Left lung (tissue), 10 donors: Measurements from ENCODE around the gene DISC1. TPM values are rescaled to one million over a fixed set of nuclear protein-coding genes. Genes with fewer than 3 reads are reported as not detected.
A peak's percentile ranks its signal among the peaks of the same experiment; 100 is the strongest.

Experiments used
- ATAC-seq: fragments of 200-7000 bp; cut with Tn5 transposase; one replicate; pipeline ENCODE4 v1.9.1; 2020; ENCODE audit warnings: moderate library complexity
- DNase-seq, 4 donors: peaks; one replicate each; pipeline ENCODE4 v3.0.0-alpha.2; 2013 to 2020
- H3K27ac ChIP-seq, 2 donors: fragments of 200-600 bp; sonication (generic) in 1 of 2; one replicate each; pipeline versions ENCODE4 v1.5.0 to v1.8.0; 2020 to 2021
- H3K27me3 ChIP-seq, 2 donors: fragments of 200-600 bp; sonication (generic) in 1 of 2; one replicate each; pipeline versions ENCODE4 v1.5.0 to v1.8.0; 2020 to 2021
- H3K36me3 ChIP-seq, 2 donors: fragments of 200-600 bp; sonication (generic) in 1 of 2; one replicate each; pipeline versions ENCODE4 v1.5.0 to v1.8.0; 2020 to 2021
- H3K4me1 ChIP-seq, 2 donors: fragments of 200-600 bp; one replicate each; pipeline ENCODE4 v1.8.0; 2021
- H3K4me3 ChIP-seq, 2 donors: fragments of 200-600 bp; sonication (generic) in 1 of 2; one replicate each; pipeline versions ENCODE4 v1.5.0 to v1.8.0; 2020 to 2021; ENCODE audit warnings: mild to moderate bottlenecking in 1 of 2
- H3K9me3 ChIP-seq, 2 donors: fragments of 200-600 bp; sonication (generic) in 1 of 2; one replicate each; pipeline versions ENCODE4 v1.5.0 to v1.8.0; 2020 to 2021
- intact Hi-C, 2 donors: fragments of 100-400 bp; cut with DNase I; formaldehyde crosslinking; loops; one replicate each; pipeline versions ENCODE4 v1.11.2 to v1.14.2; 2022
- polyA plus RNA-seq, 6 donors: library from polyadenylated mRNA; unstranded; fragments of 120-200 nt; gene quantifications; one replicate each; pipeline ENCODE4 v1.2.1, GENCODE V29; 2013; ENCODE audit not compliant: insufficient read length in 6 of 6
- total RNA-seq, 2 donors: library from RNA; stranded (reverse); fragmentation: NEBNext Ultra II Directional; extraction: Animal tissue kit (Norgen Biotek cat#: 25700); gene quantifications; one replicate each; pipeline ENCODE4 v1.2.1, GENCODE V29; 2021
- TF ChIP-seq, protein P1 (sequence below), 2 donors: fragments of 200-600 bp; sonication (generic) in 1 of 2; IDR thresholded peaks; one replicate each; pipeline versions ENCODE4 v1.5.0 to v1.8.0; 2021; ENCODE audit warnings: antibody characterized with exemption in 2 of 2
- donor health status: DM: no; HTN: yes; CAD: no.
- donor health status: DM: no; HTN: no; CAD: no.

Gene DISC1
- total and polyA plus RNA-seq, 8 donors: 3.9 to 11.7 (median 10.5) TPM

DNA sequence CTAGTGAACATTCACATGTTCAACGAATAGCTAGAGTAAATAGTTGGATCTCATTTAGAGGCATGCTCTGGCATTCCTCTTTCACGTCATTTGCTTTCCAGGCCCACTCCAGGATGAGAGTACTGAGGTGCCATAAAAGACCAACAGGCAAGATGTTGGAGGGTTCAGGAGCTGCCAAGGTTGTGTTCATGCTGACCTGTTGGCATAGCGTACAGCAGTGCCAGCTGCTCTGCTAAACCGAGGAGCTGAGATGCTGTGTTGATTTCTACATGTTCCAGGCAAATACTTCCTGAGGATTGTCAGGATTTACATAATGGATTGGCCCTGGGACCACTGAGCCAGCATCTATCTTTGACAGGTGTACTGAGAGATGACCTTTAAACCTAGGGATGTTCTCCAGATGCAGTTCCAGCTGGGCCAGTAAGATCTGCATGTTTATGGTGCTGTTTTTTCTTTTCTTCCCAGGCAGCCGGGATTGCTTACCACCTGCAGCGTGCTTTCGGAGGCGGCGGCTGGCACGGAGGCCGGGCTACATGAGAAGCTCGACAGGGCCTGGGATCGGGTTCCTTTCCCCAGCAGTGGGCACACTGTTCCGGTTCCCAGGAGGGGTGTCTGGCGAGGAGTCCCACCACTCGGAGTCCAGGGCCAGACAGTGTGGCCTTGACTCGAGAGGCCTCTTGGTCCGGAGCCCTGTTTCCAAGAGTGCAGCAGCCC lies 66.9 kb downstream of the DISC1 start:
- no peak overlapping the region for H3K4me3 ChIP-seq
- no peaks in the 10 kb centered on the region for H3K9me3 ChIP-seq
- intact Hi-C loops: no loop called here
- TF ChIP-seq, protein P1, sequence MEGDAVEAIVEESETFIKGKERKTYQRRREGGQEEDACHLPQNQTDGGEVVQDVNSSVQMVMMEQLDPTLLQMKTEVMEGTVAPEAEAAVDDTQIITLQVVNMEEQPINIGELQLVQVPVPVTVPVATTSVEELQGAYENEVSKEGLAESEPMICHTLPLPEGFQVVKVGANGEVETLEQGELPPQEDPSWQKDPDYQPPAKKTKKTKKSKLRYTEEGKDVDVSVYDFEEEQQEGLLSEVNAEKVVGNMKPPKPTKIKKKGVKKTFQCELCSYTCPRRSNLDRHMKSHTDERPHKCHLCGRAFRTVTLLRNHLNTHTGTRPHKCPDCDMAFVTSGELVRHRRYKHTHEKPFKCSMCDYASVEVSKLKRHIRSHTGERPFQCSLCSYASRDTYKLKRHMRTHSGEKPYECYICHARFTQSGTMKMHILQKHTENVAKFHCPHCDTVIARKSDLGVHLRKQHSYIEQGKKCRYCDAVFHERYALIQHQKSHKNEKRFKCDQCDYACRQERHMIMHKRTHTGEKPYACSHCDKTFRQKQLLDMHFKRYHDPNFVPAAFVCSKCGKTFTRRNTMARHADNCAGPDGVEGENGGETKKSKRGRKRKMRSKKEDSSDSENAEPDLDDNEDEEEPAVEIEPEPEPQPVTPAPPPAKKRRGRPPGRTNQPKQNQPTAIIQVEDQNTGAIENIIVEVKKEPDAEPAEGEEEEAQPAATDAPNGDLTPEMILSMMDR (IDR thresholded peaks at IDR 0.05): no peak
- ATAC-seq (no peak), DNase-seq (peak in 1 of 4 donors; percentile 58)
- no peak overlapping the region for H3K27ac ChIP-seq
- H3K36me3 ChIP-seq: peaks cover 0 to 13% of the 10 kb centered on the region in 2 donors
- H3K27me3 ChIP-seq: no peaks in the 10 kb centered on the region
- peaks cover 0 to 17% of the 10 kb centered on the region in 2 donors for H3K4me1 ChIP-seq

DNA sequence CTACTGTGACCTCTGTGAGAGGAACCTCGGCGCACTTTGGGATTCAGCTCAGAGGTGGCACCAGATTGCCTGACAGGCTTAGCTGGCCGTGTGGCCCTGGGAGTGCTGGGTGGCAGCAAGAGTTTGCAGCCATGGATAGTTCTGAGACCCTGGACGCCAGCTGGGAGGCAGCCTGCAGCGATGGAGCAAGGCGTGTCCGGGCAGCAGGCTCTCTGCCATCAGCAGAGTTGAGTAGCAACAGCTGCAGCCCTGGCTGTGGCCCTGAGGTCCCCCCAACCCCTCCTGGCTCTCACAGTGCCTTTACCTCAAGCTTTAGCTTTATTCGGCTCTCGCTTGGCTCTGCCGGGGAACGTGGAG lies 67.5 kb downstream of the DISC1 start:
- H3K9me3 ChIP-seq: no peaks in the 10 kb centered on the region
- peaks cover 0 to 13% of the 10 kb centered on the region in 2 donors for H3K36me3 ChIP-seq
- ATAC-seq: peak; percentile 19
- no peaks in the 10 kb centered on the region for H3K27me3 ChIP-seq
- H3K27ac ChIP-seq: no peak overlapping the region
- peak in 3 of 4 donors; percentile 64 to 82 (median 73) for DNase-seq
- TF ChIP-seq, protein P1 (IDR thresholded peaks at IDR 0.05): no peak
- peaks cover 0 to 17% of the 10 kb centered on the region in 2 donors for H3K4me1 ChIP-seq
- no peak overlapping the region for H3K4me3 ChIP-seq
- intact Hi-C loops: no loop called here

DNA sequence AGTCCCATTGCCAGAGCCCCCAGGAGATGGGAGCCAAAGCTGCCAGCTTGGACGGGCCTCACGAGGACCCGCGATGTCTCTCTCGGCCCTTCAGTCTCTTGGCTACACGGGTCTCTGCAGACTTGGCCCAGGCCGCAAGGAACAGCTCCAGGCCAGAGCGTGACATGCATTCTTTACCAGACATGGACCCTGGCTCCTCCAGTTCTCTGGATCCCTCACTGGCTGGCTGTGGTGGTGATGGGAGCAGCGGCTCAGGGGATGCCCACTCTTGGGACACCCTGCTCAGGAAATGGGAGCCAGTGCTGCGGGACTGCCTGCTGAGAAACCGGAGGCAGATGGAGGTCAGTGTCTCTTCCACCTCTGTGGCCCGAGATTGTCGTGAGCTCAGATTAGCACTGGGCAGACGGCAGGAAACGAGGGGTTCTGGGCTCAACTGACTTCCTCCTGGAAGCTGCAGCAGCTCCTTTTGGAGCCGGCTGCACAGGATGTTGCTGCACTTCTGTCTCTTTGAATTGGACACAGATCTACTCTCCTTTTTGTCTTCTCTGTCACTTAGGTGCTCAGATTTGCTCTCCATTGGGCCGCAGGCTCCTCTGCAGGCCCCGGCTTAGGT lies 68.0 kb downstream of the DISC1 start:
- no peaks in the 10 kb centered on the region for H3K27me3 ChIP-seq
- H3K9me3 ChIP-seq: no peaks in the 10 kb centered on the region
- no peak overlapping the region for H3K27ac ChIP-seq
- DNase-seq: peak in 1 of 4 donors; percentile 55
- peaks cover 0 to 13% of the 10 kb centered on the region in 2 donors for H3K36me3 ChIP-seq
- H3K4me3 ChIP-seq: no peak overlapping the region
- peaks cover 0 to 22% of the 10 kb centered on the region in 2 donors for H3K4me1 ChIP-seq
- TF ChIP-seq, protein P1 (IDR thresholded peaks at IDR 0.05): no peak
- no peak for ATAC-seq
- intact Hi-C loops: no loop called here

DNA sequence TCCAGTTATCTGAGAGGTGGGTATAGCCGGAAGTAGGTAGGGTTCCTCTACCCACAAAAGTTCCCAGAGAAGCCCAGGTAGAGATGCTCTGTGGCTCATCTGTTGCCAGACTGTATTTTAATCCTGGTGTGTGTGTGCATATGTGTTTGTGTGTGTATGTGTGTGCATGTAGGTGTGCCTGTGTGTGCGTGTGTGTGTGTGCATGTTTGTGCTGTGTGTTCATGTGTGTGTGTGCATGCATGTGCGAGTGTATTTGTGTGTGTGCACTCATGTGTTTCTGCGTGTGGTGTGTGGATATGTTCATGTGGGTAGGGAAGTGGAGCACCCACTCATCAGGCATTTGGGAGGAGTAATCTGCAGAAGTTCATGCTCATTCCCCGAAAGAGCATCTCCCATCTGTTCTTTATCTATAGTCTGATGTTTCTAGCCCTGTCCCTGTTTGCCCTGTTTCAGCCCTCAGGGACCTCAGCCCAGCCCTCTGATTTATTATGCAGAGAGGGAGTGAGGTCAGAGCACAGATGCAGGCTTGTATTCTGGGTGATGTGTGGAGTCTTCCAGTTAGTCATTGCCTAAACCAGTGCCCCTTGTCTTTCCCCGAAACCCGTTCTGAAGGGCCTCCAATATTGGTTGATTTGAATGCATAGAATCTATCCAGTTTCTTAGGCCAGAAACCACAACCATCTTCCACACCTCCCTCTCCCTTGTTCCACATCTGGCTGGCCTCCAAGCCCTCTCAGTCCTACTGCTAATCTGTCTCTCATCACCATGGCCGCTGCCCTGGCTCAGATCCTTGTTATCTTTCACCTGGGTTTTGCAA lies 69.1 kb downstream of the DISC1 start:
- intact Hi-C loops: no loop called here
- DNase-seq: no peak
- peaks cover 0 to 13% of the 10 kb centered on the region in 2 donors for H3K36me3 ChIP-seq
- H3K4me1 ChIP-seq: peaks cover 0 to 18% of the 10 kb centered on the region in 2 donors
- H3K4me3 ChIP-seq: no peak overlapping the region
- no peaks in the 10 kb centered on the region for H3K9me3 ChIP-seq
- H3K27me3 ChIP-seq: no peaks in the 10 kb centered on the region
- TF ChIP-seq, protein P1 (IDR thresholded peaks at IDR 0.05): no peak
- ATAC-seq: no peak
- H3K27ac ChIP-seq: no peak overlapping the region

DNA sequence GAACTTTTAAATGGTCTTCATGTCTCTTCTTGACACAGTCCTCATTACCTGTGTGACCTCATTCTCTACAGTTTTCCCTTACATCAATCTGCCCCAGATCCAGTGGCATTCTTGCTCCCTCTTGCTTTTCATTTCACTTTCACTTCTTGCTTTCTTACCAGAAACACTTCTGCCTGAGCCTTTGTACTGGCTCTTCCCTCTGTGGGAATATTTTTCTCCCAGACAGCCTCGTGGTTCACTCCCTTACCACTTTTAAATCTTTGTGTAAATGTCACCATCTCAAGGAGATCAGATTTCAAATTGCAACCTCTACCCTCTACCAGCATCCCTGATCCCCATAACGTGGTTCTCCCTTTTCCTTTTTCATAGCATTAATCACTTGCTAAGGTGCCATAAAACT lies 73.2 kb downstream of the DISC1 start:
- Histone ChIP-seq H3K9me3 (no peaks in the 10 kb centered on the region), H3K36me3 (peaks cover 0 to under 1% of the 10 kb centered on the region in 2 donors), H3K27me3 (no peaks in the 10 kb centered on the region), H3K27ac (no peak overlapping the region), H3K4me1 (peaks cover 0 to 15% of the 10 kb centered on the region in 2 donors), H3K4me3 (no peak overlapping the region)
- DNase-seq (no peak), ATAC-seq (peak; percentile 52)
- TF ChIP-seq, protein P1 (IDR thresholded peaks at IDR 0.05): no peak
- intact Hi-C loops: no loop called here
